B cell (primary cell): Measurements from ENCODE around the gene SYNE1.

ENCODE experiments used
- EZH2 ChIP-seq: IDR thresholded peaks from 2 replicates; pipeline ENCODE4 v1.6.1; 2012; ENCODE audit warnings: borderline replicate concordance, low read depth, mild to moderate bottlenecking, moderate library complexity, low read length; ENCODE audit not compliant: insufficient read depth, poor library complexity, severe bottlenecking
- TF ChIP-seq, protein P1 (sequence below): fragments of 200-600 bp; IDR thresholded peaks from one replicate; pipeline ENCODE4 v1.8.0; 2022; ENCODE audit warnings: antibody characterized with exemption, mild to moderate bottlenecking

GRCh38 chr6:152461556-152461955 lies 175.6 kb downstream of the SYNE1 start:
- TF ChIP-seq, protein P1, sequence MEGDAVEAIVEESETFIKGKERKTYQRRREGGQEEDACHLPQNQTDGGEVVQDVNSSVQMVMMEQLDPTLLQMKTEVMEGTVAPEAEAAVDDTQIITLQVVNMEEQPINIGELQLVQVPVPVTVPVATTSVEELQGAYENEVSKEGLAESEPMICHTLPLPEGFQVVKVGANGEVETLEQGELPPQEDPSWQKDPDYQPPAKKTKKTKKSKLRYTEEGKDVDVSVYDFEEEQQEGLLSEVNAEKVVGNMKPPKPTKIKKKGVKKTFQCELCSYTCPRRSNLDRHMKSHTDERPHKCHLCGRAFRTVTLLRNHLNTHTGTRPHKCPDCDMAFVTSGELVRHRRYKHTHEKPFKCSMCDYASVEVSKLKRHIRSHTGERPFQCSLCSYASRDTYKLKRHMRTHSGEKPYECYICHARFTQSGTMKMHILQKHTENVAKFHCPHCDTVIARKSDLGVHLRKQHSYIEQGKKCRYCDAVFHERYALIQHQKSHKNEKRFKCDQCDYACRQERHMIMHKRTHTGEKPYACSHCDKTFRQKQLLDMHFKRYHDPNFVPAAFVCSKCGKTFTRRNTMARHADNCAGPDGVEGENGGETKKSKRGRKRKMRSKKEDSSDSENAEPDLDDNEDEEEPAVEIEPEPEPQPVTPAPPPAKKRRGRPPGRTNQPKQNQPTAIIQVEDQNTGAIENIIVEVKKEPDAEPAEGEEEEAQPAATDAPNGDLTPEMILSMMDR = no peak
- no peak for TF ChIP-seq EZH2
